HepG2 (cell line): ENCODE measurements around the gene NAP1L4. TPM values are rescaled to one million over a fixed set of nuclear protein-coding genes. Genes with fewer than 3 reads are reported as not detected.
A peak's percentile ranks its signal among the peaks of the same experiment; 100 is the strongest.

Experiments
- ATAC-seq: fragments of 200-7000 bp; cut with Tn5 transposase; 3 replicates; pipeline ENCODE4 v1.9.1; 2020; ENCODE audit warnings: mild to moderate bottlenecking, moderate library complexity
- BruUV-seq: library from RNA; stranded (reverse); fragments of 400-500 nt; replicated peaks from 2 replicates; lab custom pipeline; 2021; lab: Mats Ljungman, UMichigan
- CTCF ChIA-PET: fragments of 300-600 bp; formaldehyde crosslinking; extraction: SDS; loops from one replicate; lab custom pipeline; 2021; ENCODE audit warnings: low total read pairs, inconsistent platforms, low intra/inter-chr PET ratio; lab: Yijun Ruan, JAX
- POLR2A ChIA-PET: fragments of 350-600 bp; sonication (Branson Sonifier 250); formaldehyde crosslinking; loops from one replicate; lab custom pipeline; 2020; ENCODE audit warnings: antibody characterized with exemption, inconsistent platforms; lab: Yijun Ruan, JAX
- DNase-seq: peaks from one replicate; pipeline ENCODE4 v3.0.0-alpha.2; 2015; ENCODE audit warnings: low spot score
- FAIRE-seq: peaks from 3 replicates; lab custom pipeline; 2011; peaks lifted over from hg19 to GRCh38; lab: Jason Lieb, UNC
- H2AFZ ChIP-seq: one replicate; pipeline ENCODE4 v1.6.1; 2011; ENCODE audit warnings: low read length, inconsistent platforms
- H3K27ac ChIP-seq: fragments of 300-600 bp; 3 replicates; pipeline ENCODE4 v1.8.0; 2011; ENCODE audit warnings: mixed run types, mild to moderate bottlenecking, mixed read lengths, low read length, inconsistent platforms; ENCODE audit not compliant: insufficient read depth; ENCODE audit errors: extremely low read length
- H3K27me3 ChIP-seq, 2 experiments: fragments of 200-600 bp in 1 of 2; 2 replicates in 1 of 2; 3 replicates in 1 of 2; pipeline versions ENCODE4 v1.6.0 to v1.8.0; 2011; ENCODE audit warnings: low read length in 2 of 2, mild to moderate bottlenecking in 2 of 2, moderate library complexity in 2 of 2, inconsistent platforms in 1 of 2; ENCODE audit not compliant: insufficient read depth in 2 of 2, control insufficient read depth in 1 of 2
- H3K36me3 ChIP-seq, 2 experiments: fragments of 200-600 bp in 1 of 2; replicated peaks in 1 of 2; 2 replicates in 1 of 2; 3 replicates in 1 of 2; pipeline versions ENCODE4 v1.5.1 to v1.8.0; 2011; ENCODE audit warnings: low read length in 2 of 2, inconsistent platforms in 1 of 2; ENCODE audit not compliant: insufficient read depth in 2 of 2, control insufficient read depth in 1 of 2
- H3K4me1 ChIP-seq: 2 replicates; pipeline ENCODE4 v1.5.1; 2012; ENCODE audit warnings: low read length, inconsistent platforms; ENCODE audit not compliant: insufficient read depth
- H3K4me2 ChIP-seq: 2 replicates; pipeline ENCODE4 v1.6.0; 2011; ENCODE audit warnings: low read depth, low read length, inconsistent platforms
- H3K4me3 ChIP-seq, 3 experiments: fragments of 200-600 bp in 1 of 3; sonication (generic), shearing (Covaris generic) in 1 of 3; replicated peaks in 1 of 3; 2 replicates each; pipeline ENCODE4 v1.5.1; 2011 to 2016; ENCODE audit warnings: low read length in 3 of 3, inconsistent platforms in 2 of 3, low read depth in 2 of 3, mild to moderate bottlenecking in 2 of 3, control low read depth in 1 of 3, mixed read lengths in 1 of 3; ENCODE audit not compliant: insufficient read depth in 1 of 3
- H3K79me2 ChIP-seq: one replicate; pipeline ENCODE4 v1.6.1; 2011; ENCODE audit warnings: low read length, inconsistent platforms; ENCODE audit not compliant: insufficient read depth
- H3K9ac ChIP-seq: 2 replicates; pipeline ENCODE4 v1.6.0; 2011; ENCODE audit warnings: mild to moderate bottlenecking, low read depth, low read length, inconsistent platforms; ENCODE audit not compliant: insufficient read depth
- H3K9me3 ChIP-seq: 2 replicates; pipeline ENCODE4 v1.5.1; 2012; ENCODE audit warnings: mild to moderate bottlenecking, low read length
- H4K20me1 ChIP-seq: 2 replicates; pipeline ENCODE4 v1.6.0; 2011; ENCODE audit warnings: inconsistent platforms, mild to moderate bottlenecking, low read length, moderate library complexity; ENCODE audit not compliant: insufficient read depth
- CSRNP1 ChIP-seq: sonication (generic); formaldehyde crosslinking; IDR thresholded peaks from 2 replicates; pipeline ENCODE4 v1.8.1; 2023; ENCODE audit warnings: mild to moderate bottlenecking, missing genetic modification reagents
- ETV5 ChIP-seq: IDR thresholded peaks from 2 replicates; pipeline ENCODE4 v1.6.1; 2018; ENCODE audit warnings: missing biosample characterization, missing genetic modification reagents, inconsistent platforms, borderline replicate concordance
- HNF4A ChIP-seq: sonication (generic); formaldehyde crosslinking; IDR thresholded peaks from 2 replicates; pipeline ENCODE4 v1.4.0; 2020; ENCODE audit warnings: missing genetic modification reagents
- MAFK ChIP-seq, 2 experiments: IDR thresholded peaks in 1 of 2; conservative IDR thresholded peaks in 1 of 2; 2 replicates each; pipeline ENCODE4 v1.6.1; 2011; ENCODE audit warnings: improper control_type of control experiment in 2 of 2, low read length in 2 of 2
- NCOA1 ChIP-seq: sonication (generic); formaldehyde crosslinking; IDR thresholded peaks from 2 replicates; pipeline ENCODE4 v1.9.0; 2021; ENCODE audit warnings: missing genetic modification reagents
- NRL ChIP-seq: sonication (generic); formaldehyde crosslinking; IDR thresholded peaks from 2 replicates; pipeline ENCODE4 v1.5.0; 2020; ENCODE audit warnings: missing genetic modification reagents, mild to moderate bottlenecking, moderate library complexity, borderline replicate concordance
- RARA ChIP-seq: IDR thresholded peaks from 2 replicates; pipeline ENCODE4 v1.6.1; 2016; ENCODE audit warnings: missing genetic modification reagents, missing compliant biosample characterization
- TERF1 ChIP-seq: sonication (generic); formaldehyde crosslinking; IDR thresholded peaks from 2 replicates; pipeline ENCODE4 v1.8.0; 2022; ENCODE audit warnings: mild to moderate bottlenecking, missing genetic modification reagents, moderate library complexity
- ZEB1 ChIP-seq: IDR thresholded peaks from 2 replicates; pipeline ENCODE4 v1.6.1; 2012; ENCODE audit warnings: mild to moderate bottlenecking, low read depth, inconsistent platforms; ENCODE audit not compliant: insufficient replicate concordance
- ZNF12 ChIP-seq: sonication (generic); formaldehyde crosslinking; IDR thresholded peaks from 2 replicates; pipeline ENCODE4 v1.5.0; 2020; ENCODE audit warnings: missing genetic modification reagents
- ZNF18 ChIP-seq: sonication (generic); formaldehyde crosslinking; IDR thresholded peaks from 2 replicates; pipeline ENCODE4 v1.8.0; 2022; ENCODE audit warnings: mild to moderate bottlenecking, missing genetic modification reagents; ENCODE audit not compliant: insufficient replicate concordance
- ZNF343 ChIP-seq: sonication (generic); formaldehyde crosslinking; IDR thresholded peaks from 2 replicates; pipeline ENCODE4 v1.4.0; 2020; ENCODE audit warnings: mild to moderate bottlenecking, missing genetic modification reagents
- ZNF574 ChIP-seq: sonication (generic); formaldehyde crosslinking; IDR thresholded peaks from 2 replicates; pipeline ENCODE4 v1.4.0; 2020; ENCODE audit warnings: missing genetic modification reagents
- ZNF709 ChIP-seq: sonication (generic); formaldehyde crosslinking; IDR thresholded peaks from 2 replicates; pipeline ENCODE4 v1.5.0; 2020; ENCODE audit warnings: mild to moderate bottlenecking, missing genetic modification reagents
- WGBS: methylation state at CpG from one replicate; pipeline ENCODE4 v1.1.6; 2017; ENCODE audit warnings: low lambda C conversion rate; 5-methylcytosine and 5-hydroxymethylcytosine counted together
- in situ Hi-C: cut with HindIII; loops from 2 replicates; pipeline ENCODE4 v1.10.0; 2017; ENCODE audit warnings: low pct_unique_long_range_greater_than_20kb; ENCODE audit not compliant: extremely low pct_ligation_motif_present
- intact Hi-C: fragments of 100-400 bp; cut with micrococcal nuclease; formaldehyde crosslinking; loops from one replicate; pipeline ENCODE4 v1.10.0; 2022; ENCODE audit not compliant: unreplicated experiment
- polyA plus RNA-seq, 8 experiments: library from polyadenylated mRNA; depleted of rRNA in 3 of 8; stranded (reverse) in 7 of 8; unstranded in 1 of 8; fragments of >200 nt; fragmentation: Illumina TruSeq in 4 of 8; extraction: Trizol in 4 of 8; gene quantifications; 2 replicates each; pipeline versions ENCODE4 v1.2.1 to v1.2.3, GENCODE V29; 2011 to 2016; ENCODE audit warnings: low read depth in 4 of 8, missing spikeins in 1 of 8, mixed read lengths in 1 of 8; ENCODE audit not compliant: insufficient read depth in 1 of 8
- total RNA-seq, 5 experiments: library from RNA; depleted of rRNA; stranded (reverse); fragments of >200 nt; fragmentation: Illumina TruSeq; extraction: Trizol; gene quantifications; 2 replicates each; pipeline ENCODE4 v1.2.3, GENCODE V29; 2016; ENCODE audit warnings: low read depth in 1 of 5

The NAP1L4 gene
- total and polyA plus RNA-seq, 2 of the 13 experiments (the other 11 are each of a cell fraction or from before 2014, with no cell fraction given) = 64.0 to 186 TPM

GRCh38 chr11:2898366-2899079 lies 93.6 kb downstream of the NAP1L4 start:
- peaks cover 13% of the 10 kb centered on the region for H3K4me1 ChIP-seq
- no peaks in the 10 kb centered on the region for H3K9me3 ChIP-seq
- peaks cover under 1% of the 10 kb centered on the region for H3K79me2 ChIP-seq
- FAIRE-seq (no peak), ATAC-seq (no peak), DNase-seq (peak; percentile 17)
- H3K36me3 ChIP-seq = no peaks in the 10 kb centered on the region
- H3K9ac ChIP-seq = no peak overlapping the region
- in situ Hi-C loops = loop anchor here (5.0 kb wide), 2 partner anchors 206 to 466 kb away; no protein-coding TSS in a partner anchor
- H2AFZ ChIP-seq = no peak overlapping the region
- POLR2A ChIA-PET = no interaction called here
- intact Hi-C loops = no loop called here
- CTCF ChIA-PET = no interaction called here
- H3K4me2 ChIP-seq = no peak overlapping the region
- no peak overlapping the region for H3K4me3 ChIP-seq
- no peaks in the 10 kb centered on the region for H4K20me1 ChIP-seq
- no peak overlapping the region for H3K27ac ChIP-seq
- no TSS peak for BruUV-seq
- WGBS = 50% methylated on average over 10 of the region's 12 CpGs
- H3K27me3 ChIP-seq = peaks cover 0 to 8% of the 10 kb centered on the region in 2 experiments; a peak in 4 of 5 replicates
- no peak for TF ChIP-seq HNF4A
- no peak for TF ChIP-seq TERF1 (CRISPR knock-in tag)
- TF ChIP-seq CSRNP1 = no peak
- no peak for TF ChIP-seq ZNF709 (CRISPR knock-in tag)
- TF ChIP-seq ZNF574 (CRISPR knock-in tag) = no peak
- no peak for TF ChIP-seq MAFK (conservative IDR thresholded peaks at IDR 0.05 in 1 of 2, IDR thresholded peaks at IDR 0.05 in 1 of 2; ENCODE audit: low read length in 2 of 2)
- TF ChIP-seq ZNF12 (CRISPR knock-in tag) = no peak
- TF ChIP-seq NRL (CRISPR knock-in tag) = no peak
- no peak for TF ChIP-seq ZEB1
- peak; percentile 31; the same call in 1 of the 2 replicates for TF ChIP-seq ETV5 (CRISPR knock-in tag)
- TF ChIP-seq RARA = 0 out of 2 replicates have a peak, but pooled peaks have one; percentile 14
- no peak for TF ChIP-seq ZNF343 (CRISPR knock-in tag)
- TF ChIP-seq ZNF18 (CRISPR knock-in tag) = no peak
- TF ChIP-seq NCOA1 = no peak
